CD4-positive, alpha-beta T cell treated with Interleukin-12 subunit alpha and Interleukin-12 subunit beta, for 1 hour (primary cell): ENCODE measurements around the gene STIM2.

ENCODE experiments used
- DNase-seq: peaks from one replicate; pipeline ENCODE4 v3.0.0-alpha.2; 2020

Gene STIM2

GRCh38 chr4:26907731-26908599, 47.3 kb downstream of the STIM2 start:
- no peak for DNase-seq

DNA sequence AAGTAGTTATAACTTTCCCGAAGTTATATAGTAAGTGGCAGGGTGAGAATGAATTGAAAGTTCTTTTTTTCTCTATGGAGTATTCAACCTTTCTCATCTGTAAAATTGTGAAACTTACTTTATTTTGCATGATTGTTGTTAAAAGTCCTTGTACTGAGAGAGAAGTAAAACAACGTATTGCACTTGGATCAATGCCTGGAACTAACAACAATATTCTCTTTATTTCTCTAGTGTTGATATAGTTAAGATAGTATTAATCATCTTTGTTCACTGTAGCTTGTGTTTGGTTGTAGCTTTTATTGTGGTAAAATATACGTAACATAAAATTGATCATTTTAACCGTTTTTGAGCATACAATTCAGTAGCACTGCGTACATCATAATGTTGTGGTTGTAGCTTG, 48.7 kb downstream of the STIM2 start:
- DNase-seq: no peak

- DNase-seq: no peak
These were observed 50.6 kb downstream of the STIM2 start for GRCh38 chr4:26911254-26911653.

DNA sequence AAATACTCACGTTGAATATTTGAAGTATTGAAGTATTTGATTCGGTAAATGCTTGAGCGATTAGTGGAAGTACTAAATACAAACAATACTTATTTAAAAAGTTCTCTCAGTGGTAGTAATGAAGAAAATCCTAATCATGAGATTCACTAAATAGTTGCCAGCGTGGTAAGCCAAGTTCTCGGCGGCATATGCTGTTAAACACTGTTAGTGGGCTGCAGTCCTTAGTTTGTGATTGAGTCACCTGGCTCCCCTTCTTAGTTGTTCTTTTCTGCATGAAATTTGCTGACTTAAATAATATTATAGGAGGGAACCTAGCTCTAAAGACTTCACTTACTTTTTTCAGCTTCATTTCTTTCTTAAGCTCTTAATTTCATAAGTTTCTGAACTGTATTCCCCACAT, 51.4 kb downstream of the STIM2 start:
- no peak for DNase-seq

GRCh38 chr4:26912810-26913209, 52.2 kb downstream of the STIM2 start:
- DNase-seq: peak; percentile 28

DNA sequence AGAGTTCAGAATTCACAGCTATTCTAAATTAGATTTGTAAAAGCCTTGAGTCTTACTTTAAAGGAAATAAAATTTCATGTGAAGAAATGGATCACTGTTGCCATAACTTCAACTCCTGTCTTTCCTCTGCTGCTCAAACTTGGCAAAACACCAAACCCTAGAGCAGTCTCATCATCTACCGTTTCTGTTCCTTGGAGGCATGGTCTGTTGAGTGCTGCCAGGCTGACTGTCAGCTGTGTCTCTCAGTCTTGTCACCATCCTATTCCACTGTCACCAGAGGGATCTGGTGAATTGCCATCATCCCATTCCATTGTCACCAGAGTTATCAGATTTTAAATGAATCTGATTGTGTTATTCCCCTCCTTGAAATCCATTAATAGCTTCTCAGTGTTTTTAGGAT, 55.6 kb downstream of the STIM2 start:
- DNase-seq: no peak

GRCh38 chr4:26930964-26931363, 70.3 kb downstream of the STIM2 start:
- no peak for DNase-seq

GRCh38 chr4:26931451-26931850, 70.8 kb downstream of the STIM2 start:
- no peak for DNase-seq

DNA sequence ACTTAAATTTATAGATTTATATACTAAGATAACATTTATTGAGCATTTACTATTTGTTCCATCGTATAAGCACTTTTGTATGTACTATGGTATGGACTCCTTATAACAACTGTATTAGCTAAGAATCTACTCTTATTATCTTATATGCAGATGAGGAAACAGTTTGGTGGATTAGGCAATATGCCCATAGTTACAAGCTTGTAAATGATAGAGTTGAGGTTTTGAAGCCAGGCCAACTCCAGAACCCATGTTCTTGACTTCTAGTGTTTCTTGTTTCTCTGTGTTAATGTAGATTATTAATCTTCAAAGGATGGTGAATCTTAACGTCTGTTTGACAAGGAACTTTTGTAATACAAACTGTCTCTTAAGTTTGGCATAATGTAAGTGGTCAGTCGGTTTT, 71.3 kb downstream of the STIM2 start:
- DNase-seq: no peak

- no peak for DNase-seq
These were observed 74.8 kb downstream of the STIM2 start for GRCh38 chr4:26935397-26935796.

DNA sequence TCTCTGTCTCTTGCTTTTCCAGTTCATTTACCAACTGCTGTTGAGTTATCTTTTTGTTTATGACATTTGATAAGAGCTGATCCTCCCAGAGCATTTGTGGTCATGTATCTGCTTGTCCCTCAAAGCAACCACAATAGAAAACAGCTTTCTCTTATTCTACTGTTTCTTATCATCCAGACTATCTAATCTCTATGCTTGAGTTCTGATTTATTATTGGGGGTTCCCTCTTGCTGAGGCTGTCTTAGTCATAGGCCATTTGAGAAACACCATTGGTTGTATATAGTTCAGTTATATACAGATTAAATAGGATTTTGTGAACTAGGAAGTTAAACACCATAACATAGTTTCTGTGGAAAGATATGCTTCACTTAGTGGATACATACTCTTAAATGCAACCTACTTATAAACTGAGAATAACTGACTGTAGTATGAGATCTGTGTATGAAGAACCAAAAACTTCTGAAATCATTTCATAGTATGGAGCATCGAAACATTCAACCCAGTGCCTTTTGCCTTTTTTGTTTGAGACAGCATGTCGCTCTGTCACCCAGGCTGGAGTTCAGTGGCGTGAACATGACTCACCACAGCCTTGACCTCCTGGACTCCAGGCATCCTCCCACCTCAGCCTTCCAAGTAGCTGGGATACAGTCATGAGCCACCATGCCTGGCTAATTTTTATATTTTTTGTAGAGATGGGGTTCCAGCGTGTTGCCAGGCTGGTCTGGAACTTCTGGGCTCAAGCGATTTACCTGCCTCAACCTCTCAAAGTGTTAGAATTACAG, 75.8 kb downstream of the STIM2 start:
- DNase-seq: peak; percentile 23

GRCh38 chr4:26937139-26937538, 76.5 kb downstream of the STIM2 start:
- DNase-seq: no peak

GRCh38 chr4:26937567-26937966, 76.9 kb downstream of the STIM2 start:
- no peak for DNase-seq

DNA sequence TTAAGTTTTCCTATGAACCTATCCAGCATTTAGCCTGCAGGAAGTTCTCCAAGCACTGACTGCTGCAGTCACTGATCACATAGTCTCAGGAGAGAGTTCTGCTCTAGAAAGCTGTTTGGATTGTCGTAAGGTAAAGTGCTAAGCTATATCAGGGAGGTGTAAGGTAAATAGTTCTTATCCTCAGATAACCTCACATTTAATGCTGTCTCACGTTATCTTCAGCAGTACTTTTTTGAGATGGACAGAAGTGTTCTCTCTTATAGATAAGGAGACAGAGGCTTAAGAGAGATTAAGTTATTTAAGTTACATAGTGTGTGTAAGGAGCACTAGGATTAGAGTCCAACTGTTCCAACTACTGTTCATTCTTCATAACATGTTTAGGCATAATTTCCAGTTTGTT, 77.9 kb downstream of the STIM2 start:
- no peak for DNase-seq

DNA sequence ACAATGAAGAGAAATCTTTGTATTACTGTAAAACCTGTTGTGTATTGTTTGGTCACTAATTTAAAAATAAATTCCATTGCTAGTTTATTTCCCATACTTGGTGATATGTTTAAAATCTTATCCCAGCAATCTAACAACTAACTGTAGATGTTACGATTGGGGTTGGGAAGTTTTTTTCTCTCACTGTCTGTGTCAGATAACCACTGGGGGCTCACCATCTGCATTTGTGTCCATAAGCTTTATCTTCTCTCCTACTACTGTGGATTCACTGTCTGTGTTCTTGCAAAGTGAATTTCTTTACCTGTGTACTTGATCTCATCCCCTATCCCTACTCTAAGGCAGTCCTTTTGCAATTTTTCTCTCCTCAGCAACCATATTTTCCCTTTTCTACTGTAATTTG, 81.3 kb downstream of the STIM2 start:
- DNase-seq: no peak

GRCh38 chr4:26942871-26943270, 82.2 kb downstream of the STIM2 start:
- no peak for DNase-seq

- DNase-seq: no peak
These were observed 82.8 kb downstream of the STIM2 start for GRCh38 chr4:26943391-26943790.

DNA sequence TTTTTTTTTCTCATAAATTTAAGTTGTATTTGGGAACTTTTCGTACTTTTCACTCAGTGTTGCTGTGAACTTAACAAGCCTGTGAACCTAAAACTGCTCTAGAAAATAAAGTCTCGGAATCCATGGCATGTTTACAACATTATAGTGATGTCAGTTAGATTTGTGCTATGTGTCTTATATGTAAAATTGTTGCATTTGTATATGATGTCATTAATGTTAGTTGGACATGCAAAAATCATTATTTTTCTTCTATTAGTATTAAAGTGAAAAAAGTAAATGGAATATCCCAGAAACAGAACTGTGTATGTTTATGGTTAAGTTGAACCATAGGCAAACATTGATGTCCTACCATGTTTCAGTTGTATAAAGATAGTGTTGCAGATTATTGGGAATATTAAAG, 85.2 kb downstream of the STIM2 start:
- DNase-seq: no peak

GRCh38 chr4:26947318-26947717, 86.7 kb downstream of the STIM2 start:
- DNase-seq: no peak

- DNase-seq: no peak
These were observed 89.8 kb downstream of the STIM2 start for GRCh38 chr4:26950446-26950845.

DNA sequence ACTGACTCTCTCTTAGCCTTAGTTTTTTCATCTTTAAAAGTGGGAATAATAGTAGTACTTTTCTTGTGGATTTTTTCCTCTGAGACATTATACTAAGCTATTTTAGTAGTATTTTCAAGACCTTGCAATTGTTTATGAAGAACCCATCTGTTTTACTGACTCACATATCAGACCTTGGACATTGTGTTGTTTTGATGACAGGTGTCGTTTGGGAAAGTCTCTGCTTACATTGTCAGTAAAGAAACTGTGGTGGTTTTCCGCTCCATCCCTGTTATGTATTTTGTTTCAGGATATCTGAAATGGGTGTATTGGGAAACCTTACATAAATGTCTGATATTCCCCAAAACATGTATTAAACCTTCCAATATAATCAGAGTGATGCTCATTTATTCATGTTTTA, 92.2 kb downstream of the STIM2 start:
- DNase-seq: no peak

DNA sequence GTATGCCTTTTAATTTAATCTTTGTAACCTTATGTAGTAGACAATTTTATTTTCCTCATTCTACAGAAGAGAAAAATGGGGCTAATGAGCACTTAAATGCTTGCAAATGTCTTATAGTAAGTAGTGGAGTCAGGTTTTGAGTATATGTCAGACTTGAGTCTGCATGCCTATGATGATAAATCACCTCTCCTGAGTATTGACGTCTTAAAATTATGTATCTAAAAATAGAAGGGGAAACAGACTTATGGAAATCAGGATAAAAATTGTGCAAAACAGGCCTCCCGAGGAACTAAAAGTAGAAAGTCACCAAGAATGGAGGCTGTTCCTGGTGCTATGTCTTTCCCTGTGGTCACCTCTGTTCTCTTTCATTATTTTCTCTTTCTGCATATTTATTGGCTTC, 92.7 kb downstream of the STIM2 start:
- no peak for DNase-seq

GRCh38 chr4:26953770-26954423, 93.3 kb downstream of the STIM2 start:
- DNase-seq: no peak

- no peak for DNase-seq
These were observed 94.6 kb downstream of the STIM2 start for GRCh38 chr4:26955241-26955640.
